Measurements from ENCODE around the gene TNFSF4. TPM values are rescaled to one million over a fixed set of nuclear protein-coding genes. Genes with fewer than 3 reads are reported as not detected.
"Not testable (repeated sequence)": the region's sequence is repeated elsewhere in the genome, so short reads cannot be mapped to it uniquely, and the experiment has no call there.

TNFSF4 gene
- total and polyA plus RNA-seq, 5 donors, result 0.99 to 2.3 (median 1.5) TPM

- Histone ChIP-seq H3K27me3 (ENCODE audit: control insufficient read depth, insufficient read depth) (no peaks in the 10 kb centered on the region), H3K27ac (ENCODE audit: low read length) (no peak overlapping the region), H3K9me3 (ENCODE audit: control insufficient read depth, low read length) (no peaks in the 10 kb centered on the region), H3K4me1 (ENCODE audit: control insufficient read depth, insufficient read depth, low read length) (no peaks in the 10 kb centered on the region), H3K4me3 (ENCODE audit: low read length) (no peak overlapping the region)
- 93% methylated on average over 4 of the region's 4 CpGs for WGBS
- no peak for ATAC-seq
- intact Hi-C loops (cut with DNase I), result no loop called here
- no peak for DNase-seq
Observed at GRCh38 chr1:173234899-173235298, 27.8 kb upstream of the TNFSF4 start.

GRCh38 chr1:173234434-173234833 lies 27.3 kb upstream of the TNFSF4 start:
- H3K4me3 ChIP-seq (ENCODE audit: low read length); H3K4me1 ChIP-seq (ENCODE audit: control insufficient read depth, insufficient read depth, low read length); ATAC-seq; H3K27me3 ChIP-seq (ENCODE audit: control insufficient read depth, insufficient read depth); DNase-seq; H3K9me3 ChIP-seq (ENCODE audit: control insufficient read depth, low read length); H3K27ac ChIP-seq (ENCODE audit: low read length); intact Hi-C loops (cut with DNase I): not testable (repeated sequence)
- 98% methylated on average over 3 of the region's 3 CpGs for WGBS

- ATAC-seq; H3K9me3 ChIP-seq (ENCODE audit: control insufficient read depth, low read length); H3K27ac ChIP-seq (ENCODE audit: low read length); H3K27me3 ChIP-seq (ENCODE audit: control insufficient read depth, insufficient read depth); DNase-seq; H3K4me3 ChIP-seq (ENCODE audit: low read length); intact Hi-C loops (cut with DNase I); H3K4me1 ChIP-seq (ENCODE audit: control insufficient read depth, insufficient read depth, low read length): not testable (repeated sequence)
- 94% methylated on average over 3 of the region's 3 CpGs for WGBS
Observed at GRCh38 chr1:173229031-173229430, 21.9 kb upstream of the TNFSF4 start.

- Histone ChIP-seq H3K4me1 (ENCODE audit: control insufficient read depth, insufficient read depth, low read length) (no peaks in the 10 kb centered on the region), H3K27me3 (ENCODE audit: control insufficient read depth, insufficient read depth) (no peaks in the 10 kb centered on the region), H3K27ac (ENCODE audit: low read length) (no peak overlapping the region), H3K4me3 (ENCODE audit: low read length) (no peak overlapping the region), H3K9me3 (ENCODE audit: control insufficient read depth, low read length) (no peaks in the 10 kb centered on the region)
- ATAC-seq (no peak), DNase-seq (no peak)
- intact Hi-C loops (cut with DNase I), result no loop called here
Observed at GRCh38 chr1:173224949-173225348, 17.8 kb upstream of the TNFSF4 start.

- Histone ChIP-seq H3K4me1 (ENCODE audit: control insufficient read depth, insufficient read depth, low read length) (no peaks in the 10 kb centered on the region), H3K27ac (ENCODE audit: low read length) (no peak overlapping the region), H3K27me3 (ENCODE audit: control insufficient read depth, insufficient read depth) (no peaks in the 10 kb centered on the region), H3K9me3 (ENCODE audit: control insufficient read depth, low read length) (no peaks in the 10 kb centered on the region), H3K4me3 (ENCODE audit: low read length) (no peak overlapping the region)
- DNase-seq (no peak), ATAC-seq (no peak)
- intact Hi-C loops (cut with DNase I), result no loop called here
- 86% methylated on average over 3 of the region's 3 CpGs for WGBS
Observed at GRCh38 chr1:173224280-173224892, 17.3 kb upstream of the TNFSF4 start.

- no peaks in the 10 kb centered on the region for H3K27me3 ChIP-seq (ENCODE audit: control insufficient read depth, insufficient read depth)
- intact Hi-C loops (cut with DNase I), result no loop called here
- no peak overlapping the region for H3K4me3 ChIP-seq (ENCODE audit: low read length)
- no peaks in the 10 kb centered on the region for H3K9me3 ChIP-seq (ENCODE audit: control insufficient read depth, low read length)
- no peak for ATAC-seq
- H3K27ac ChIP-seq (ENCODE audit: low read length), result no peak overlapping the region
- DNase-seq, result no peak
- no peaks in the 10 kb centered on the region for H3K4me1 ChIP-seq (ENCODE audit: control insufficient read depth, insufficient read depth, low read length)
Observed at GRCh38 chr1:173223031-173223380, 15.9 kb upstream of the TNFSF4 start.

- intact Hi-C loops (cut with DNase I), result no loop called here
- no peak overlapping the region for H3K4me3 ChIP-seq (ENCODE audit: low read length)
- H3K9me3 ChIP-seq (ENCODE audit: control insufficient read depth, low read length), result no peaks in the 10 kb centered on the region
- no peak overlapping the region for H3K27ac ChIP-seq (ENCODE audit: low read length)
- no peak for DNase-seq
- no peak for ATAC-seq
- H3K27me3 ChIP-seq (ENCODE audit: control insufficient read depth, insufficient read depth), result no peaks in the 10 kb centered on the region
- no peaks in the 10 kb centered on the region for H3K4me1 ChIP-seq (ENCODE audit: control insufficient read depth, insufficient read depth, low read length)
- 56% methylated on average over 3 of the region's 3 CpGs for WGBS
Observed at GRCh38 chr1:173222149-173223030, 15.3 kb upstream of the TNFSF4 start.

- H3K9me3 ChIP-seq (ENCODE audit: control insufficient read depth, low read length), result no peaks in the 10 kb centered on the region
- 86% methylated on average over 1 of the region's 1 CpG for WGBS
- H3K27ac ChIP-seq (ENCODE audit: low read length), result no peak overlapping the region
- H3K4me3 ChIP-seq (ENCODE audit: low read length), result no peak overlapping the region
- H3K4me1 ChIP-seq (ENCODE audit: control insufficient read depth, insufficient read depth, low read length), result no peaks in the 10 kb centered on the region
- DNase-seq (no peak), ATAC-seq (no peak)
- intact Hi-C loops (cut with DNase I), result no loop called here
- H3K27me3 ChIP-seq (ENCODE audit: control insufficient read depth, insufficient read depth), result no peaks in the 10 kb centered on the region
Observed at GRCh38 chr1:173220157-173220556, 13.0 kb upstream of the TNFSF4 start.

GRCh38 chr1:173213665-173214064 lies 6.5 kb upstream of the TNFSF4 start:
- intact Hi-C loops (cut with DNase I), result no loop called here
- Histone ChIP-seq H3K9me3 (ENCODE audit: control insufficient read depth, low read length) (no peaks in the 10 kb centered on the region), H3K27ac (ENCODE audit: low read length) (no peak overlapping the region), H3K27me3 (ENCODE audit: control insufficient read depth, insufficient read depth) (no peaks in the 10 kb centered on the region), H3K4me1 (ENCODE audit: control insufficient read depth, insufficient read depth, low read length) (peaks cover 5% of the 10 kb centered on the region), H3K4me3 (ENCODE audit: low read length) (no peak overlapping the region)
- 96% methylated on average over 1 of the region's 1 CpG for whole genome bisulfite sequencing
- DNase-seq (no peak), ATAC-seq (no peak)

GRCh38 chr1:173212952-173213491 lies 5.9 kb upstream of the TNFSF4 start:
- intact Hi-C loops (cut with DNase I), result no loop called here
- Histone ChIP-seq H3K27ac (ENCODE audit: low read length) (no peak overlapping the region), H3K4me3 (ENCODE audit: low read length) (no peak overlapping the region), H3K27me3 (ENCODE audit: control insufficient read depth, insufficient read depth) (no peaks in the 10 kb centered on the region), H3K4me1 (ENCODE audit: control insufficient read depth, insufficient read depth, low read length) (peaks cover 5% of the 10 kb centered on the region), H3K9me3 (ENCODE audit: control insufficient read depth, low read length) (no peaks in the 10 kb centered on the region)
- DNase-seq (no peak), ATAC-seq (no peak)
- 97% methylated on average over 2 of the region's 2 CpGs for WGBS

GRCh38 chr1:173210716-173211231 lies 3.6 kb upstream of the TNFSF4 start:
- H3K4me1 ChIP-seq (ENCODE audit: control insufficient read depth, insufficient read depth, low read length), result peaks cover 10% of the 10 kb centered on the region
- ATAC-seq (no peak), DNase-seq (no peak)
- intact Hi-C loops (cut with DNase I), result no loop called here
- H3K27me3 ChIP-seq (ENCODE audit: control insufficient read depth, insufficient read depth), result no peaks in the 10 kb centered on the region
- 67% methylated on average over 1 of the region's 1 CpG for WGBS
- H3K27ac ChIP-seq (ENCODE audit: low read length), result no peak overlapping the region
- H3K9me3 ChIP-seq (ENCODE audit: control insufficient read depth, low read length), result no peaks in the 10 kb centered on the region
- H3K4me3 ChIP-seq (ENCODE audit: low read length), result no peak overlapping the region
